H1 (cell line): ENCODE results near the gene DSCAM. TPM values are rescaled to one million over a fixed set of nuclear protein-coding genes. Genes with fewer than 3 reads are reported as not detected.
A peak's percentile ranks its signal among the peaks of the same experiment; 100 is the strongest.

ENCODE experiments used
- CTCF ChIA-PET: fragments of 300-600 bp; sonication (Branson Sonifier 250); formaldehyde crosslinking; loops from one replicate; lab custom pipeline; 2021; ENCODE audit not compliant: partially characterized antibody; lab: Charles Lee
- POLR2A ChIA-PET: fragments of 300-600 bp; sonication (Branson Sonifier 250); formaldehyde crosslinking; loops from one replicate; lab custom pipeline; 2021; ENCODE audit warnings: inconsistent platforms; ENCODE audit not compliant: partially characterized antibody; lab: Charles Lee
- DNase-seq, 2 experiments: peaks; one replicate each; pipeline versions ENCODE4 v3.0.0 to v3.0.0-alpha.2; 2010 to 2022; ENCODE audit warnings: low spot score in 2 of 2, low read depth in 1 of 2, mixed read lengths in 1 of 2
- FAIRE-seq: peaks from 2 replicates; lab custom pipeline; 2011; peaks lifted over from hg19 to GRCh38; lab: Jason Lieb, UNC
- H2AFZ ChIP-seq: 2 replicates; pipeline ENCODE4 v1.8.1; 2012; ENCODE audit warnings: low read length, inconsistent platforms
- H2AK5ac ChIP-seq: 2 replicates; pipeline ENCODE4 v1.6.1; 2013; ENCODE audit warnings: low read depth, low read length
- H2BK120ac ChIP-seq: replicated peaks from 2 replicates; pipeline ENCODE3; 2013; ENCODE audit warnings: low read depth, low read length, inconsistent platforms
- H2BK12ac ChIP-seq: 2 replicates; pipeline ENCODE4 v1.6.1; 2013; ENCODE audit warnings: low read depth, low read length
- H2BK15ac ChIP-seq: 2 replicates; pipeline ENCODE4 v1.6.1; 2013; ENCODE audit warnings: low read length
- H2BK20ac ChIP-seq: 2 replicates; pipeline ENCODE4 v1.6.1; 2013; ENCODE audit warnings: low read length
- H2BK5ac ChIP-seq: 2 replicates; pipeline ENCODE4 v1.6.1; 2013; ENCODE audit warnings: low read depth, low read length
- H3K14ac ChIP-seq: 2 replicates; pipeline ENCODE4 v1.6.1; 2013; ENCODE audit warnings: inconsistent platforms; ENCODE audit not compliant: insufficient read length
- H3K18ac ChIP-seq: 2 replicates; pipeline ENCODE4 v1.6.1; 2013; ENCODE audit warnings: low read length; ENCODE audit errors: extremely low read depth
- H3K23ac ChIP-seq: 2 replicates; pipeline ENCODE4 v1.6.1; 2013; ENCODE audit warnings: inconsistent platforms; ENCODE audit not compliant: insufficient read length
- H3K23me2 ChIP-seq: 2 replicates; pipeline ENCODE4 v1.6.1; 2013; ENCODE audit warnings: low read depth, low read length
- H3K27ac ChIP-seq: 2 replicates; pipeline ENCODE4 v1.6.1; 2011; ENCODE audit warnings: low read depth, low read length, inconsistent platforms
- H3K27me3 ChIP-seq, 4 experiments: replicated peaks in 1 of 4; 1 replicate in 1 of 4; 2 replicates in 3 of 4; pipeline versions ENCODE4 v1.6.1 to v1.8.1; 2011 to 2013; ENCODE audit warnings: low read length in 3 of 4, mild to moderate bottlenecking in 3 of 4, inconsistent platforms in 2 of 4, mixed read lengths in 2 of 4, moderate library complexity in 1 of 4; ENCODE audit not compliant: control insufficient read depth in 3 of 4, insufficient read depth in 3 of 4; ENCODE audit errors: extremely low read depth in 1 of 4
- H3K36me3 ChIP-seq, 4 experiments: 2 replicates each; pipeline versions ENCODE4 v1.6.1 to v1.8.1; 2011 to 2013; ENCODE audit warnings: mild to moderate bottlenecking in 4 of 4, low read length in 3 of 4, moderate library complexity in 2 of 4, control low read depth in 1 of 4, inconsistent platforms in 1 of 4; ENCODE audit not compliant: insufficient read depth in 4 of 4, control insufficient read depth in 2 of 4
- H3K4ac ChIP-seq: replicated peaks from 2 replicates; pipeline ENCODE3; 2013; ENCODE audit warnings: low read length, low read depth, mixed read lengths, inconsistent platforms; ENCODE audit not compliant: insufficient read length
- H3K4me1 ChIP-seq, 4 experiments: replicated peaks in 1 of 4; 1 replicate in 1 of 4; 2 replicates in 3 of 4; pipeline versions ENCODE4 v1.6.1 to v1.8.1; 2011 to 2013; ENCODE audit warnings: low read length in 3 of 4, inconsistent platforms in 2 of 4, mixed read lengths in 1 of 4; ENCODE audit not compliant: insufficient read depth in 4 of 4, control insufficient read depth in 3 of 4
- H3K4me2 ChIP-seq, 2 experiments: 2 replicates each; pipeline versions ENCODE4 v1.6.1 to v1.8.1; 2011 to 2013; ENCODE audit warnings: low read depth in 2 of 2, low read length in 2 of 2, control low read depth in 1 of 2, inconsistent platforms in 1 of 2, mild to moderate bottlenecking in 1 of 2; ENCODE audit not compliant: insufficient read depth in 1 of 2
- H3K4me3 ChIP-seq, 4 experiments: fragments of 200-600, 300-600 bp in 1 of 4; sonication (generic), shearing (Covaris generic), sonication (Bioruptor Twin) in 1 of 4; 2 replicates each; pipeline versions ENCODE4 v1.5.1 to v1.8.1; 2011 to 2016; ENCODE audit warnings: low read length in 4 of 4, low read depth in 3 of 4, control low read depth in 2 of 4, inconsistent platforms in 2 of 4, mild to moderate bottlenecking in 2 of 4, mixed read lengths in 1 of 4, moderate library complexity in 1 of 4; ENCODE audit not compliant: insufficient read depth in 2 of 4; ENCODE audit errors: extremely low read depth in 1 of 4
- H3K56ac ChIP-seq: replicated peaks from 2 replicates; pipeline ENCODE3; 2013; ENCODE audit warnings: low read depth, mild to moderate bottlenecking, mixed read lengths, low read length, inconsistent platforms; ENCODE audit not compliant: insufficient read length
- H3K79me1 ChIP-seq: 2 replicates; pipeline ENCODE4 v1.6.1; 2013; ENCODE audit warnings: low read depth, low read length, control low read depth
- H3K79me2 ChIP-seq, 2 experiments: 2 replicates each; pipeline versions ENCODE4 v1.6.1 to v1.8.1; 2012 to 2013; ENCODE audit warnings: low read length in 2 of 2, mild to moderate bottlenecking in 2 of 2, inconsistent platforms in 1 of 2; ENCODE audit not compliant: insufficient read depth in 2 of 2, control insufficient read depth in 1 of 2
- H3K9ac ChIP-seq, 4 experiments: replicated peaks in 1 of 4; 1 replicate in 1 of 4; 2 replicates in 3 of 4; pipeline versions ENCODE4 v1.6.1 to v1.8.1; 2011 to 2013; ENCODE audit warnings: low read depth in 3 of 4, low read length in 3 of 4, control low read depth in 2 of 4, mild to moderate bottlenecking in 2 of 4, moderate library complexity in 2 of 4, inconsistent platforms in 1 of 4; ENCODE audit errors: extremely low read depth in 1 of 4
- H3K9me3 ChIP-seq, 2 experiments: 2 replicates each; pipeline versions ENCODE4 v1.6.1 to v1.8.1; 2012 to 2013; ENCODE audit warnings: mild to moderate bottlenecking in 2 of 2, moderate library complexity in 2 of 2, control low read depth in 1 of 2, inconsistent platforms in 1 of 2, low read depth in 1 of 2, low read length in 1 of 2, mixed read lengths in 1 of 2; ENCODE audit not compliant: insufficient read depth in 2 of 2
- H4K20me1 ChIP-seq, 2 experiments: replicated peaks in 1 of 2; 2 replicates each; pipeline versions ENCODE3 to v1.8.1; 2011 to 2013; ENCODE audit warnings: inconsistent platforms in 2 of 2, low read length in 2 of 2, mild to moderate bottlenecking in 1 of 2; ENCODE audit not compliant: insufficient read depth in 2 of 2, control insufficient read depth in 1 of 2
- H4K5ac ChIP-seq: 2 replicates; pipeline ENCODE4 v1.6.1; 2013; ENCODE audit warnings: low read length, low read depth, mixed read lengths, inconsistent platforms; ENCODE audit not compliant: insufficient read length
- H4K8ac ChIP-seq: 2 replicates; pipeline ENCODE4 v1.8.0; 2013; ENCODE audit warnings: mild to moderate bottlenecking, moderate library complexity, low read length, inconsistent platforms; ENCODE audit not compliant: insufficient read depth; ENCODE audit errors: extremely low read depth
- H4K91ac ChIP-seq: replicated peaks from 2 replicates; pipeline ENCODE3; 2013; ENCODE audit warnings: low read length, mixed read lengths, inconsistent platforms; ENCODE audit not compliant: insufficient read length
- EZH2 ChIP-seq: fragments of 200-600 bp; sonication (generic); IDR thresholded peaks from 2 replicates; pipeline ENCODE4 v1.7.1; 2012; ENCODE audit warnings: low read depth, mild to moderate bottlenecking, moderate library complexity, low read length, inconsistent platforms; ENCODE audit not compliant: severe bottlenecking
- JUND ChIP-seq: IDR thresholded peaks from 2 replicates; pipeline ENCODE4 v1.6.1; 2011; ENCODE audit warnings: mild to moderate bottlenecking, improper control_type of control experiment, low read length
- MAFK ChIP-seq: IDR thresholded peaks from 2 replicates; pipeline ENCODE4 v1.6.1; 2012; ENCODE audit warnings: low read depth, mild to moderate bottlenecking, improper control_type of control experiment, low read length
- RNF2 ChIP-seq: fragments of 200-900, 300-1000 bp; sonication (generic); IDR thresholded peaks from 2 replicates; pipeline ENCODE4 v1.7.1; 2016; ENCODE audit warnings: borderline replicate concordance, low read depth, mild to moderate bottlenecking, antibody characterized with exemption, low read length; ENCODE audit not compliant: poor library complexity, severe bottlenecking; ENCODE audit errors: missing control alignments
- WGBS, 2 experiments: shearing (Covaris generic) in 1 of 2; methylation state at CpG; one replicate each; pipeline versions ENCODE4 v1.1.6 to v1.1.7; 2013 to 2015; ENCODE audit warnings: low lambda C conversion rate in 2 of 2, mixed read lengths in 2 of 2, inconsistent platforms in 1 of 2, low coverage in 1 of 2, missing lambda C conversion rate in 1 of 2; ENCODE audit not compliant: insufficient replicate concordance in 2 of 2, insufficient coverage in 1 of 2, insufficient read length in 1 of 2; ENCODE audit errors: extremely low coverage in 1 of 2, missing lambda C conversion rate in 1 of 2; 5-methylcytosine and 5-hydroxymethylcytosine counted together
- polyA plus RNA-seq, 7 experiments: library from polyadenylated mRNA; depleted of rRNA in 3 of 7; stranded (reverse) in 5 of 7; unstranded in 2 of 7; fragments of >200 nt in 5 of 7; fragments of 200-250 nt in 2 of 7; gene quantifications; 1 replicate in 5 of 7; 2 replicates in 1 of 7; 4 replicates in 1 of 7; pipeline versions ENCODE4 v1.2.1 to v1.2.3, GENCODE V29; 2011 to 2013; ENCODE audit warnings: missing spikeins in 2 of 7, mixed read lengths in 2 of 7
- total RNA-seq: library from RNA; stranded (reverse); fragmentation: NEBNext Ultra II Directional; extraction: Animal tissue kit (Norgen Biotek cat#: 25700); gene quantifications from 2 replicates; pipeline ENCODE4 v1.2.1, GENCODE V29; 2021

Gene DSCAM
- total and polyA plus RNA-seq, 2 of the 8 experiments (the other 6 are each of a cell fraction or from before 2014, with no cell fraction given) = 0.02 to 0.15 TPM

GRCh38 chr21:40640266-40640789 lies 206.6 kb downstream of the DSCAM start:
- Histone ChIP-seq H3K4ac (no peak overlapping the region), H3K27me3 (no peaks in the 10 kb centered on the region), H2BK12ac (no peak overlapping the region), H3K9ac (no peak overlapping the region), H3K23ac (no peak overlapping the region), H3K27ac (no peak overlapping the region), H3K79me1 (no peaks in the 10 kb centered on the region), H2AK5ac (no peak overlapping the region), H3K23me2 (no peaks in the 10 kb centered on the region), H3K79me2 (no peaks in the 10 kb centered on the region), H4K5ac (no peak overlapping the region), H3K18ac (no peak overlapping the region), H2BK120ac (no peak overlapping the region), H3K4me3 (no peak overlapping the region), H3K36me3 (no peaks in the 10 kb centered on the region), H4K91ac (no peak overlapping the region), H2BK5ac (no peak overlapping the region), H3K4me2 (no peak overlapping the region), H2BK20ac (no peak overlapping the region), H2AFZ (0 out of 2 replicates have a peak overlapping the region, but pooled peaks have one; percentile 22), H4K8ac (no peak overlapping the region), H3K9me3 (peaks cover 0 to 2% of the 10 kb centered on the region in 2 experiments; a peak in 1 of 4 replicates), H3K4me1 (no peaks in the 10 kb centered on the region), H2BK15ac (no peak overlapping the region), H3K14ac (no peak overlapping the region), H3K56ac (no peak overlapping the region), H4K20me1 (no peaks in the 10 kb centered on the region)
- POLR2A ChIA-PET = no interaction called here
- no peak for TF ChIP-seq EZH2
- no peak for TF ChIP-seq JUND
- no peak for TF ChIP-seq RNF2
- no peak for TF ChIP-seq MAFK
- 90% methylated on average over 9 of the region's 9 CpGs; no CpG with 5 or more reads in 1 of the 2 experiments for WGBS, 2 experiments
- no peak for FAIRE-seq
- DNase-seq = no peak
- CTCF ChIA-PET = interaction anchor here (0.5 kb wide), 1 partner anchor 12 kb away, joined by 3 read pairs; no protein-coding TSS in a partner anchor
